Small intestine (tissue), 7 donors: Measurements from ENCODE around the gene CYP39A1. TPM values are rescaled to one million over a fixed set of nuclear protein-coding genes. Genes with fewer than 3 reads are reported as not detected.
A peak's percentile ranks its signal among the peaks of the same experiment; 100 is the strongest.

ENCODE experiments used
- DNase-seq, 2 donors: peaks; one replicate each; pipeline versions ENCODE4 v3.0.0 to v3.0.0-alpha.2; 2013
- FAIRE-seq: peaks from 2 replicates; lab custom pipeline; 2012; peaks lifted over from hg19 to GRCh38; lab: Jason Lieb, UNC
- H3K27ac ChIP-seq, 3 donors: one replicate each; pipeline ENCODE4 v1.5.1; 2013; ENCODE audit warnings: low read length in 2 of 3, mild to moderate bottlenecking in 2 of 3, control low read depth in 1 of 3, inconsistent platforms in 1 of 3, low read depth in 1 of 3, moderate library complexity in 1 of 3
- H3K27me3 ChIP-seq, 3 donors: one replicate each; pipeline ENCODE4 v1.6.1; 2013; ENCODE audit warnings: low read length in 3 of 3, inconsistent platforms in 1 of 3; ENCODE audit not compliant: control insufficient read depth in 3 of 3, insufficient read depth in 3 of 3
- H3K36me3 ChIP-seq, 3 donors: one replicate each; pipeline ENCODE4 v1.6.1; 2013; ENCODE audit warnings: low read length in 3 of 3, inconsistent platforms in 1 of 3, low read depth in 1 of 3, mild to moderate bottlenecking in 1 of 3, moderate library complexity in 1 of 3; ENCODE audit not compliant: control insufficient read depth in 3 of 3, insufficient read depth in 2 of 3
- H3K4me1 ChIP-seq, 3 donors: one replicate each; pipeline ENCODE4 v1.6.1; 2013; ENCODE audit warnings: low read length in 2 of 3, inconsistent platforms in 1 of 3, low read depth in 1 of 3, mild to moderate bottlenecking in 1 of 3, moderate library complexity in 1 of 3; ENCODE audit not compliant: control insufficient read depth in 3 of 3, insufficient read depth in 2 of 3
- H3K4me3 ChIP-seq, 3 donors: one replicate each; pipeline ENCODE4 v1.5.1; 2013; ENCODE audit warnings: low read length in 3 of 3, control low read depth in 1 of 3, inconsistent platforms in 1 of 3, low read depth in 1 of 3, mild to moderate bottlenecking in 1 of 3, moderate library complexity in 1 of 3
- H3K9me3 ChIP-seq, 2 donors: one replicate each; pipeline ENCODE4 v1.6.1; 2013; ENCODE audit warnings: low read depth in 1 of 2, low read length in 1 of 2; ENCODE audit not compliant: control insufficient read depth in 2 of 2, insufficient read depth in 1 of 2
- WGBS, 3 donors: extraction: QIAGEN DNeasy Blood & Tissue Kit; methylation state at CpG; one replicate each; pipeline ENCODE4 v1.1.7; 2013; 5-methylcytosine and 5-hydroxymethylcytosine counted together
- polyA plus RNA-seq, 4 donors: library from polyadenylated mRNA; stranded (reverse) in 3 of 4; unstranded in 1 of 4; fragments of 200-250 nt in 3 of 4; fragments of 120-200 nt in 1 of 4; gene quantifications; one replicate each; pipeline versions ENCODE4 v1.2.1 to v1.2.3, GENCODE V29; 2013
- donor health status: healthy with polysubstance abuse.
- donor health status: control.
- donor health status: control.
- donor health status: Bipolar disorder and iron deficiency.
- donor health status: healthy.

CYP39A1 gene
- polyA plus RNA-seq, 4 donors, result 0.22 to 3.4 (median 2.5) TPM; not detected in 1

GRCh38 chr6:46511320-46511719 is 141.3 kb downstream of the CYP39A1 start:
- Histone ChIP-seq H3K4me1 (no peaks in the 10 kb centered on the region), H3K9me3 (no peaks in the 10 kb centered on the region), H3K27me3 (no peaks in the 10 kb centered on the region), H3K27ac (peak overlapping the region in 1 of 3 donors; percentile 19), H3K4me3 (no peak overlapping the region), H3K36me3 (no peaks in the 10 kb centered on the region)
- no peak for DNase-seq
- no peak for FAIRE-seq
- 79 to 91% (median 87%) methylated on average over 7 of the region's 7 CpGs for WGBS, 3 donors

GRCh38 chr6:46510651-46511050 is 142.0 kb downstream of the CYP39A1 start:
- Histone ChIP-seq H3K9me3 (no peaks in the 10 kb centered on the region), H3K36me3 (no peaks in the 10 kb centered on the region), H3K27ac (no peak overlapping the region), H3K4me1 (no peaks in the 10 kb centered on the region), H3K4me3 (no peak overlapping the region), H3K27me3 (no peaks in the 10 kb centered on the region)
- DNase-seq (no peak), FAIRE-seq (no peak)

- Histone ChIP-seq H3K4me3 (no peak overlapping the region), H3K27ac (peak overlapping the region in 1 of 3 donors; percentile 12), H3K36me3 (no peaks in the 10 kb centered on the region), H3K27me3 (no peaks in the 10 kb centered on the region), H3K9me3 (no peaks in the 10 kb centered on the region), H3K4me1 (no peaks in the 10 kb centered on the region)
- FAIRE-seq (no peak), DNase-seq (no peak)
- WGBS, 3 donors, result 72 to 81% (median 81%) methylated on average over 4 of the region's 4 CpGs
Observed at GRCh38 chr6:46509981-46510510, 142.6 kb downstream of the CYP39A1 start.

- DNase-seq (no peak), FAIRE-seq (no peak)
- H3K4me1 ChIP-seq, result no peaks in the 10 kb centered on the region
- WGBS, 3 donors, result 58 to 72% (median 71%) methylated on average over 4 of the region's 4 CpGs
- no peak overlapping the region for H3K4me3 ChIP-seq
- H3K36me3 ChIP-seq, result no peaks in the 10 kb centered on the region
- H3K9me3 ChIP-seq, result no peaks in the 10 kb centered on the region
- H3K27ac ChIP-seq, result no peak overlapping the region
- H3K27me3 ChIP-seq, result no peaks in the 10 kb centered on the region
Observed at GRCh38 chr6:46509063-46509462, 143.6 kb downstream of the CYP39A1 start.

- peak; percentile 26 to 49 for DNase-seq
- no peaks in the 10 kb centered on the region for H3K4me1 ChIP-seq
- no peaks in the 10 kb centered on the region for H3K36me3 ChIP-seq
- H3K4me3 ChIP-seq, result no peak overlapping the region
- H3K27ac ChIP-seq, result no peak overlapping the region
- FAIRE-seq, result no peak
- no peaks in the 10 kb centered on the region for H3K9me3 ChIP-seq
- no peaks in the 10 kb centered on the region for H3K27me3 ChIP-seq
Observed at GRCh38 chr6:46507426-46507825, 145.2 kb downstream of the CYP39A1 start.

- Histone ChIP-seq H3K4me3 (no peak overlapping the region), H3K36me3 (no peaks in the 10 kb centered on the region), H3K4me1 (no peaks in the 10 kb centered on the region), H3K9me3 (no peaks in the 10 kb centered on the region), H3K27me3 (peaks cover 0 to 4% (median 0%) of the 10 kb centered on the region in 3 donors), H3K27ac (no peak overlapping the region)
- DNase-seq (peak in 1 of 2 donors; percentile 23), FAIRE-seq (no peak)
- 60 to 76% (median 67%) methylated on average over 7 of the region's 7 CpGs for WGBS, 3 donors
Observed at GRCh38 chr6:46505693-46506512, 146.7 kb downstream of the CYP39A1 start.

GRCh38 chr6:46504242-46504641 is 148.4 kb downstream of the CYP39A1 start:
- no peak for FAIRE-seq
- Histone ChIP-seq H3K27ac (no peak overlapping the region), H3K4me1 (no peaks in the 10 kb centered on the region), H3K36me3 (no peaks in the 10 kb centered on the region), H3K27me3 (peaks cover 0 to 7% (median 0%) of the 10 kb centered on the region in 3 donors), H3K9me3 (no peaks in the 10 kb centered on the region), H3K4me3 (no peak overlapping the region)
- DNase-seq, result peak in 1 of 2 donors; percentile 24

GRCh38 chr6:46502486-46503119 is 150.0 kb downstream of the CYP39A1 start:
- Histone ChIP-seq H3K27ac (peak overlapping the region in 1 of 3 donors; percentile 50), H3K36me3 (no peaks in the 10 kb centered on the region), H3K4me3 (no peak overlapping the region), H3K9me3 (no peaks in the 10 kb centered on the region), H3K4me1 (no peaks in the 10 kb centered on the region), H3K27me3 (peaks cover 0 to 7% (median 0%) of the 10 kb centered on the region in 3 donors)
- DNase-seq (no peak), FAIRE-seq (no peak)
- 72 to 86% (median 86%) methylated on average over 2 of the region's 2 CpGs for WGBS, 3 donors
